Left lung (tissue), 10 donors: ENCODE data around the gene UBAP2L. TPM values are rescaled to one million over a fixed set of nuclear protein-coding genes. Genes with fewer than 3 reads are reported as not detected.

ENCODE experiments used
- ATAC-seq: fragments of 200-7000 bp; cut with Tn5 transposase; one replicate; pipeline ENCODE4 v1.9.1; 2020; ENCODE audit warnings: moderate library complexity
- DNase-seq, 4 donors: peaks; one replicate each; pipeline ENCODE4 v3.0.0-alpha.2; 2013 to 2020
- H3K27ac ChIP-seq, 2 donors: fragments of 200-600 bp; sonication (generic) in 1 of 2; one replicate each; pipeline versions ENCODE4 v1.5.0 to v1.8.0; 2020 to 2021
- H3K27me3 ChIP-seq, 2 donors: fragments of 200-600 bp; sonication (generic) in 1 of 2; one replicate each; pipeline versions ENCODE4 v1.5.0 to v1.8.0; 2020 to 2021
- H3K36me3 ChIP-seq, 2 donors: fragments of 200-600 bp; sonication (generic) in 1 of 2; one replicate each; pipeline versions ENCODE4 v1.5.0 to v1.8.0; 2020 to 2021
- H3K4me1 ChIP-seq, 2 donors: fragments of 200-600 bp; one replicate each; pipeline ENCODE4 v1.8.0; 2021
- H3K4me3 ChIP-seq, 2 donors: fragments of 200-600 bp; sonication (generic) in 1 of 2; one replicate each; pipeline versions ENCODE4 v1.5.0 to v1.8.0; 2020 to 2021; ENCODE audit warnings: mild to moderate bottlenecking in 1 of 2
- H3K9me3 ChIP-seq, 2 donors: fragments of 200-600 bp; sonication (generic) in 1 of 2; one replicate each; pipeline versions ENCODE4 v1.5.0 to v1.8.0; 2020 to 2021
- intact Hi-C, 2 donors: fragments of 100-400 bp; cut with DNase I; formaldehyde crosslinking; loops; one replicate each; pipeline versions ENCODE4 v1.11.2 to v1.14.2; 2022
- polyA plus RNA-seq, 6 donors: library from polyadenylated mRNA; unstranded; fragments of 120-200 nt; gene quantifications; one replicate each; pipeline ENCODE4 v1.2.1, GENCODE V29; 2013; ENCODE audit not compliant: insufficient read length in 6 of 6
- total RNA-seq, 2 donors: library from RNA; stranded (reverse); fragmentation: NEBNext Ultra II Directional; extraction: Animal tissue kit (Norgen Biotek cat#: 25700); gene quantifications; one replicate each; pipeline ENCODE4 v1.2.1, GENCODE V29; 2021
- TF ChIP-seq, protein P1 (sequence below), 2 donors: fragments of 200-600 bp; sonication (generic) in 1 of 2; IDR thresholded peaks; one replicate each; pipeline versions ENCODE4 v1.5.0 to v1.8.0; 2021; ENCODE audit warnings: antibody characterized with exemption in 2 of 2
- donor health status: DM: no; HTN: yes; CAD: no.
- donor health status: DM: no; HTN: no; CAD: no.

UBAP2L gene
- total and polyA plus RNA-seq, 8 donors: 131 to 201 (median 174) TPM

- H3K9me3 ChIP-seq: no peaks in the 10 kb centered on the region
- ATAC-seq: no peak
- no peak for DNase-seq
- H3K27ac ChIP-seq: no peak overlapping the region
- TF ChIP-seq, protein P1, sequence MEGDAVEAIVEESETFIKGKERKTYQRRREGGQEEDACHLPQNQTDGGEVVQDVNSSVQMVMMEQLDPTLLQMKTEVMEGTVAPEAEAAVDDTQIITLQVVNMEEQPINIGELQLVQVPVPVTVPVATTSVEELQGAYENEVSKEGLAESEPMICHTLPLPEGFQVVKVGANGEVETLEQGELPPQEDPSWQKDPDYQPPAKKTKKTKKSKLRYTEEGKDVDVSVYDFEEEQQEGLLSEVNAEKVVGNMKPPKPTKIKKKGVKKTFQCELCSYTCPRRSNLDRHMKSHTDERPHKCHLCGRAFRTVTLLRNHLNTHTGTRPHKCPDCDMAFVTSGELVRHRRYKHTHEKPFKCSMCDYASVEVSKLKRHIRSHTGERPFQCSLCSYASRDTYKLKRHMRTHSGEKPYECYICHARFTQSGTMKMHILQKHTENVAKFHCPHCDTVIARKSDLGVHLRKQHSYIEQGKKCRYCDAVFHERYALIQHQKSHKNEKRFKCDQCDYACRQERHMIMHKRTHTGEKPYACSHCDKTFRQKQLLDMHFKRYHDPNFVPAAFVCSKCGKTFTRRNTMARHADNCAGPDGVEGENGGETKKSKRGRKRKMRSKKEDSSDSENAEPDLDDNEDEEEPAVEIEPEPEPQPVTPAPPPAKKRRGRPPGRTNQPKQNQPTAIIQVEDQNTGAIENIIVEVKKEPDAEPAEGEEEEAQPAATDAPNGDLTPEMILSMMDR (IDR thresholded peaks at IDR 0.05): no peak
- no peaks in the 10 kb centered on the region for H3K4me1 ChIP-seq
- no peaks in the 10 kb centered on the region for H3K27me3 ChIP-seq
- H3K4me3 ChIP-seq: no peak overlapping the region
- peaks cover 11 to 100% of the 10 kb centered on the region in 2 donors for H3K36me3 ChIP-seq
- intact Hi-C loops: no loop called here
Measured at GRCh38 chr1:154236855-154237254, 16.1 kb downstream of the UBAP2L start.

GRCh38 chr1:154237435-154237834 lies 16.7 kb downstream of the UBAP2L start:
- no peak overlapping the region for H3K4me3 ChIP-seq
- no peaks in the 10 kb centered on the region for H3K4me1 ChIP-seq
- H3K9me3 ChIP-seq: no peaks in the 10 kb centered on the region
- no peak for DNase-seq
- no peaks in the 10 kb centered on the region for H3K27me3 ChIP-seq
- H3K36me3 ChIP-seq: peaks cover 11 to 100% of the 10 kb centered on the region in 2 donors
- ATAC-seq: no peak
- intact Hi-C loops: no loop called here
- TF ChIP-seq, protein P1 (IDR thresholded peaks at IDR 0.05): no peak
- H3K27ac ChIP-seq: no peak overlapping the region

DNA sequence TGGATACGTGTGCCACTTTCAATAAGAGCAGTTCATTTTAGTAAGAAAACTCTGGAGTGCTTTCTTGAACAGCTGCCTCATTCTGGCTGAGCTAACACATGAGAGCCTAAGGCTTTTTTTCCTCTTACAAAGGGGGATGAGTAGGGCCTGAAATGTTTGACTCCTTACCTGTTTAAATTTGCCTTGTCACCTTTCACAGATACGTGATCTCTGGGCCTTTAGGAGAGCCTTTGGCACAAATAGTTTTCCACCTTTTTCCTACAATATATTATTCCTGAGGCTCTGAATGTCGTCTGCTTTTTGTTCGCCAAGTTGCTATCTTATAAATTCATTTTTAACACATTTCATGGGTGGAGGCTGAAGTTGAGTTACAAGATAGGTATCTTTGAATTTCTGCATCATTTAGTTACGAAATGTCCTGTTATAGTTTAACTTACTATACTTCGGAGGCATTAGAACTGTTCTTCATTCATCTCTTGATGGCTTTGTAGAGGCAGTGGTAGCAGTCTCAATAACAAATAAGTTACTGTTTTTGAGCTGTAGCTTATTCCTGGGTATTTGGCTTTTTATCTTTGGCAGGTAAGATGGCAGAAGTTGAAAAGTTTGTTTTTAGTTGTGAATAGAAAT lies 17.2 kb downstream of the UBAP2L start:
- Histone ChIP-seq H3K9me3 (no peaks in the 10 kb centered on the region), H3K4me3 (no peak overlapping the region), H3K36me3 (peaks cover 11 to 100% of the 10 kb centered on the region in 2 donors), H3K27ac (no peak overlapping the region), H3K27me3 (no peaks in the 10 kb centered on the region), H3K4me1 (no peaks in the 10 kb centered on the region)
- ATAC-seq (no peak), DNase-seq (no peak)
- intact Hi-C loops: no loop called here
- TF ChIP-seq, protein P1 (IDR thresholded peaks at IDR 0.05): no peak

DNA sequence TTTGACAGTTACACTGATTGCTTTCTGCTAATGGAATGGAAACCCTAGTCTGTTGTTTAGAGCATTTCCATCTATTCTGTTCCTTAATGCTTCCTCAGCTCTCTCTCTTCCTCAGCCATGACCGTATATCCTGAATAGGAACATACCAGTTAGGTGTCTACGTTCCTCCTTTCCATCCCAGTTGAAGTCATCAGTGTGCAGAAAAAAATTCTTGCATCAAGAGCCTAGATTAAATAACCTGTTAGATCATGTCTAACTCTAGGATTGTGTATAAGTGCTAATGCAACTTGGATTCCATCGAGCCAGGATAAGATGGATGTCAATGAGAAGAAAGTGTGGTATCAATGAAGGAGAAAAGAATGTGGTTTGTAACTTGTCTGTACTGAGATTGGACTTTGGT lies 18.7 kb downstream of the UBAP2L start:
- TF ChIP-seq, protein P1 (IDR thresholded peaks at IDR 0.05): no peak
- intact Hi-C loops: no loop called here
- peaks cover 11 to 100% of the 10 kb centered on the region in 2 donors for H3K36me3 ChIP-seq

DNA sequence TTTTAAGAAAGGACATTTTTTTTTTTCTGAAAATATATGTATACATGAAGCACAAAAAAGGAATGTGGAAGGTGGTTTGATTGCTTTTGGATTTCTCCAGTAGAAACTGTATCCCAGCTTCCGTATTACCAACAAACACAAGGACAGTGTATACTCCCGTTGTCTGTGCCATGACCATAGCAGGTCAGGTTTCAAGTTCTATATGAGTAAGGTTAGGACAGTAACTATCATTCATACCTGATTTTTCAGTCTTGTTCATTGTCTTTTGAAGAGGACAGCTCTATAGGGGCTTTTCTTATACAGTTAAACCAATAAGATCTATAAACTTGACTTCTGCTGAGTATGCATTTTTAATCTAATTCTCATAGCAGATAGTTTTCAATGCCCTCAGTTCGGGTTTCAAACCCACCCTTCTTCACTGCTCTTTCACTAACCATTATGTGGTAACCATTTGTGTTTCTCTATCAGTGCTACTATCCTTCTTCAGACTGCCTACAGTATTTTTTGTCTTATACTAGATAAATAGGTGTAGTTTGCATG lies 19.6 kb downstream of the UBAP2L start:
- Histone ChIP-seq H3K27ac (no peak overlapping the region), H3K4me3 (no peak overlapping the region), H3K9me3 (no peaks in the 10 kb centered on the region), H3K4me1 (no peaks in the 10 kb centered on the region), H3K36me3 (peaks cover 9 to 100% of the 10 kb centered on the region in 2 donors), H3K27me3 (no peaks in the 10 kb centered on the region)
- TF ChIP-seq, protein P1 (IDR thresholded peaks at IDR 0.05): no peak
- intact Hi-C loops: no loop called here
- ATAC-seq (no peak), DNase-seq (no peak)

More for the DNA sequence above, 18.7 kb downstream of the UBAP2L start:
- no peak overlapping the region for H3K27ac ChIP-seq
- H3K27me3 ChIP-seq: no peaks in the 10 kb centered on the region
- no peak for DNase-seq
- ATAC-seq: no peak
- H3K4me3 ChIP-seq: no peak overlapping the region
- H3K9me3 ChIP-seq: no peaks in the 10 kb centered on the region
- H3K4me1 ChIP-seq: no peaks in the 10 kb centered on the region
